ENCODE data around the gene DSTYK. TPM values are rescaled to one million over a fixed set of nuclear protein-coding genes. Genes with fewer than 3 reads are reported as not detected.

DSTYK gene
- total and polyA plus RNA-seq, 2 donors (not counting 3 experiments of a cell fraction or from before 2014, with no cell fraction given): 3.6 to 8.7 TPM

DNA sequence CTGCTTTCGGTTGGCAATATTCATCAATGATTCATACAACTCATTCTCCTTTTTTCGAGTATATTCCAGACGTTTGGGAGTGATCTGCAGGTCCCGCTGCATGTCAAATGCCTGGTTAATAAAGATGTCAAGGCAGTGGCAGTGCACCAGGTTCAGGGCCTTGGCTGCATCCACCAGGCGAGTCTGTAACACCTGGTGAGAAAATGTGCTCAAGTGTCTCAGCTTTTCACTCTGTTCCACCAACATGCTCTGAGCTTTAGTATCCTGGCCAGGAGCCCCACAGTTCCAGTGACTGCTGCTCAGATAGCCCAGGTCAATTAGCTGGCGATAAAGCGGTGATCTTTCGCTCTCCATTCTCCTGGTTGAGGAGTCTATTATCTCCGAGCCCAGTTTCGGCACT lies 42.3 kb downstream of the DSTYK start:
- Histone ChIP-seq H3K27ac (ENCODE audit: insufficient read depth, low read depth, low read length) (no peak overlapping the region), H4K20me1 (replicated peaks; ENCODE audit: control insufficient read depth, extremely low read depth, insufficient read depth, low read length) (no peaks in the 10 kb centered on the region), H3K9me1 (replicated peaks; ENCODE audit: control insufficient read depth, extremely low read depth, insufficient read depth, low read length) (no peaks in the 10 kb centered on the region), H3K27me3 (ENCODE audit: control insufficient read depth in 2 of 2, insufficient read depth in 2 of 2, low read length in 2 of 2) (no peaks in the 10 kb centered on the region), H3K4me3 (replicated peaks in 1 of 3; ENCODE audit: insufficient read depth in 1 of 3, low read depth in 1 of 3, low read length in 3 of 3) (no peak overlapping the region), H3K4me1 (ENCODE audit: control insufficient read depth, extremely low read depth, insufficient read depth, low read length) (peaks cover 3% of the 10 kb centered on the region), H3K79me2 (ENCODE audit: control insufficient read depth, insufficient read depth, low read length) (no peaks in the 10 kb centered on the region), H3K4me2 (ENCODE audit: insufficient read depth, low read length) (no peak overlapping the region), H3K9ac (replicated peaks; ENCODE audit: extremely low read depth, insufficient read depth, low read length) (no peak overlapping the region), H3K9me3 (replicated peaks; ENCODE audit: control insufficient read depth, insufficient read depth, low read length) (no peaks in the 10 kb centered on the region), H2AFZ (ENCODE audit: low read depth, low read length) (no peak overlapping the region), H3K36me3 (ENCODE audit: control insufficient read depth in 2 of 2, extremely low read depth in 1 of 2, insufficient read depth in 2 of 2, low read length in 2 of 2) (no peaks in the 10 kb centered on the region)
- no peak for DNase-seq (ENCODE audit: low read depth, low spot score)
- POLR2A ChIA-PET: no interaction called here
- TF ChIP-seq MYC (IDR thresholded peaks at IDR 0.05; ENCODE audit: low read depth, low read length): no peak
- no peak for TF ChIP-seq POLR2AphosphoS5 (IDR thresholded peaks at IDR 0.05; ENCODE audit: insufficient read depth, low read depth, low read length)
- TF ChIP-seq EZH2 (IDR thresholded peaks at IDR 0.05; ENCODE audit: borderline replicate concordance, low read depth, low read length, severe bottlenecking): no peak
- TF ChIP-seq, protein P1, sequence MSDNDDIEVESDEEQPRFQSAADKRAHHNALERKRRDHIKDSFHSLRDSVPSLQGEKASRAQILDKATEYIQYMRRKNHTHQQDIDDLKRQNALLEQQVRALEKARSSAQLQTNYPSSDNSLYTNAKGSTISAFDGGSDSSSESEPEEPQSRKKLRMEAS (IDR thresholded peaks at IDR 0.05; ENCODE audit: insufficient read depth, insufficient read length): no peak
- TF ChIP-seq FOS (IDR thresholded peaks at IDR 0.05; ENCODE audit: borderline replicate concordance, insufficient read depth, low read length): no peak
- TF ChIP-seq JUN (IDR thresholded peaks at IDR 0.05; ENCODE audit: borderline replicate concordance, insufficient read depth, insufficient read length, low read depth): no peak
- no peak for TF ChIP-seq GATA2 (IDR thresholded peaks at IDR 0.05; ENCODE audit: insufficient read depth, insufficient read length, low read depth, low read length)
- no peak for TF ChIP-seq POLR2A (IDR thresholded peaks at IDR 0.05; ENCODE audit: low read depth, low read length)
- TF ChIP-seq, protein P2, sequence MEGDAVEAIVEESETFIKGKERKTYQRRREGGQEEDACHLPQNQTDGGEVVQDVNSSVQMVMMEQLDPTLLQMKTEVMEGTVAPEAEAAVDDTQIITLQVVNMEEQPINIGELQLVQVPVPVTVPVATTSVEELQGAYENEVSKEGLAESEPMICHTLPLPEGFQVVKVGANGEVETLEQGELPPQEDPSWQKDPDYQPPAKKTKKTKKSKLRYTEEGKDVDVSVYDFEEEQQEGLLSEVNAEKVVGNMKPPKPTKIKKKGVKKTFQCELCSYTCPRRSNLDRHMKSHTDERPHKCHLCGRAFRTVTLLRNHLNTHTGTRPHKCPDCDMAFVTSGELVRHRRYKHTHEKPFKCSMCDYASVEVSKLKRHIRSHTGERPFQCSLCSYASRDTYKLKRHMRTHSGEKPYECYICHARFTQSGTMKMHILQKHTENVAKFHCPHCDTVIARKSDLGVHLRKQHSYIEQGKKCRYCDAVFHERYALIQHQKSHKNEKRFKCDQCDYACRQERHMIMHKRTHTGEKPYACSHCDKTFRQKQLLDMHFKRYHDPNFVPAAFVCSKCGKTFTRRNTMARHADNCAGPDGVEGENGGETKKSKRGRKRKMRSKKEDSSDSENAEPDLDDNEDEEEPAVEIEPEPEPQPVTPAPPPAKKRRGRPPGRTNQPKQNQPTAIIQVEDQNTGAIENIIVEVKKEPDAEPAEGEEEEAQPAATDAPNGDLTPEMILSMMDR (IDR thresholded peaks at IDR 0.05; ENCODE audit: extremely low read depth in 1 of 2, insufficient read depth in 1 of 2, low read depth in 1 of 2, low read length in 2 of 2): no peak
- BruUV-seq (replicated peaks): no TSS peak
- CTCF ChIA-PET: interaction anchor here (0.7 kb wide), 1 partner anchor 107 kb away, joined by 3 read pairs; no protein-coding TSS in a partner anchor
- intact Hi-C loops (cut with micrococcal nuclease): no loop called here
- dilution Hi-C loops (cut with MboI; ENCODE audit: extremely low pct_ligation_motif_present, low sequenced_read_pairs): no loop called here
- no peak for FAIRE-seq
